ENCODE data around the gene ERRFI1.

ERRFI1 gene

DNA sequence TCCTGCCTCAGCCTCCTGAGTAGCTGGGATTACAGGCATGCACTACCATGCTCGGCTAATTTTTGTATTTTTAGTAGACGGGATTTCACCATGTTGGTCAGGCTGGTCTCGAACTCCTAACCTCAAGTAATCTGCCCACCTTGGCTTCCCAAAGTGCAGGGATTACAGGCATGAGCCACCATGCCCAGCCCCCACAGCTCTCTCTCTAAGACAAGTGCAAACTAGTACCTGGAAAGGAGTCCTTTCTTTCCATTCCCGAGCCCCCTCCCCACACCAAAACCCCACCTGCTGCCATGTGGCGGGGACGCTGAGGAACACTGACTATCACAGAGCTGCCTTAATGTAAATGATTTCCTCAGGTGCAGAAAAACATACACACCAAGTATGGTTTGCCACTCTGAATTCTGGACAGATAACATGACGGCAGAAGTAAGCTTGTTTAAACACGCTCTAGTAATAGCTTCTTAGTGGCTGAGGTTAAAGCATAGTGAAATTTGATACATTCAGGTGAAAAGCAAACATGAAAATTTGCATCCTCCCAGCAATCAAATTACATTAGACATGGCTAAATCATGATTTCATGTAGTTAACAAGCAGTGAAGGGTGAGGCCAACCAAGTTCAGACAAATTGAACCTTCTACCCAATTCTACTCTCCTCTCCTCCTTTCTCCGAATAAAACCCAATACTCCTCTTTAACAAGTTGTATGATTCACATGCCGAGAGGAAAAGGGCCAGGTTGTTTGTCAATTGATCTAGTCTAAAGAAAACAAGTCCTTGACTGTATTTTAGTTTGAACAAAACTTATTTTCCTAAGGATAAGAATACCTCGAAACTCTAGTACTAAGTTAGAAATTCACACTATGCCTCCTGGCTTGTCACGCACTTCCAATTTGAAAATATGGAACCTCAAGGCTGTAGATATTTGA is 19.8 kb downstream of the ERRFI1 start:
- TF ChIP-seq ZNF274 (IDR thresholded peaks at IDR 0.05; ENCODE audit: low read depth, low read length) (no peak), YY1 (IDR thresholded peaks at IDR 0.05; ENCODE audit: insufficient read depth, insufficient read length) (no peak), SUZ12 (IDR thresholded peaks at IDR 0.05; ENCODE audit: extremely low read depth, insufficient read depth, insufficient read length) (no peak)
- H3K4me1 ChIP-seq (ENCODE audit: insufficient read depth, insufficient read length): peaks cover 7% of the 10 kb centered on the region
- no peak overlapping the region for H3K4me3 ChIP-seq (ENCODE audit: insufficient read length, low read depth)
- H3K36me3 ChIP-seq (ENCODE audit: insufficient read depth, insufficient read length, low read length): peaks cover 28% of the 10 kb centered on the region
- H3K9ac ChIP-seq (ENCODE audit: insufficient read length, low read depth): no peak overlapping the region
- no peak for DNase-seq (ENCODE audit: low read depth, low spot score)
- H3K9me3 ChIP-seq (ENCODE audit: insufficient read depth, low read length): no peaks in the 10 kb centered on the region
- no peaks in the 10 kb centered on the region for H3K27me3 ChIP-seq (ENCODE audit: insufficient read depth, insufficient read length)

DNA sequence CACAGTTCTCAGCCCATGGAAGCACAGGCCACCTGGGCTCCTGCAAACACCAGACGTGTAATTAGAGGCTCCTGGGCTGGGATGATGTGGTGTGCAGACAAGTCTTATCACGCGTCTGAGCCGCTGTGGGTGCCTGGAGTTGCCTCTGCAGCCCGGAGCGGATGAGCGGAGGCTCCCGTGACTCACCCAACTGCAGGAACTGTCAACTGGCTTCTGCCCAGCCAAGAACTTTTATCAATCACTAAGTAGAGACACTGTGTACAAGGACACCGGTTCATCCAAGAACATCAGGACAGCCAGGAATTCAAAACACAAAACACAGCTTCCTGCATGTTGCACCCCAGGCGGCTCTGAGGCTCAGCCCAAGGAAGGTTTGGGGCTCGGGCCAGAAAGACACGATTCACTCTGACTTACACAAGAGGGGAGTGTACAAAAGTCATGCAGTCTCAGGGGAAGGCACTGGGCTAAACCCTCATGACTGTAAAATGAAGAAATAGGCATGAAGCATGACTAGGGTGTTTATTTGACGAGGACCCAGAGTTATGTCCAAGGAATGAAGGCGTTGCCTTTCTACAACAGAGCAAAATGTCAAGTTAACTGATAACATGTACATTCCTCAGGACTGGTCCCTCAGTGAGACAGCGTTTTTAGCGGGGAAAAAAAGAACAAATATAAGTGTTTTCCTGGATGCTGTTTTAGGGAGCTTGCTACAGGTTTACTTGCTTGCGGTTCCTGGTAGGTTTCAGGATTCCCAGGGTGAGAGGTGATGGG is 21.1 kb downstream of the ERRFI1 start:
- no peak for DNase-seq (ENCODE audit: low read depth, low spot score)
- Histone ChIP-seq H3K36me3 (ENCODE audit: insufficient read depth, insufficient read length, low read length) (peaks cover 16% of the 10 kb centered on the region), H3K27me3 (ENCODE audit: insufficient read depth, insufficient read length) (no peaks in the 10 kb centered on the region), H3K4me3 (ENCODE audit: insufficient read length, low read depth) (no peak overlapping the region), H3K9ac (ENCODE audit: insufficient read length, low read depth) (peak overlapping the region; percentile 32), H3K4me1 (ENCODE audit: insufficient read depth, insufficient read length) (peaks cover 7% of the 10 kb centered on the region), H3K9me3 (ENCODE audit: insufficient read depth, low read length) (no peaks in the 10 kb centered on the region)
- TF ChIP-seq YY1 (IDR thresholded peaks at IDR 0.05; ENCODE audit: insufficient read depth, insufficient read length): no peak
- no peak for TF ChIP-seq ZNF274 (IDR thresholded peaks at IDR 0.05; ENCODE audit: low read depth, low read length)
- no peak for TF ChIP-seq SUZ12 (IDR thresholded peaks at IDR 0.05; ENCODE audit: extremely low read depth, insufficient read depth, insufficient read length)

DNA sequence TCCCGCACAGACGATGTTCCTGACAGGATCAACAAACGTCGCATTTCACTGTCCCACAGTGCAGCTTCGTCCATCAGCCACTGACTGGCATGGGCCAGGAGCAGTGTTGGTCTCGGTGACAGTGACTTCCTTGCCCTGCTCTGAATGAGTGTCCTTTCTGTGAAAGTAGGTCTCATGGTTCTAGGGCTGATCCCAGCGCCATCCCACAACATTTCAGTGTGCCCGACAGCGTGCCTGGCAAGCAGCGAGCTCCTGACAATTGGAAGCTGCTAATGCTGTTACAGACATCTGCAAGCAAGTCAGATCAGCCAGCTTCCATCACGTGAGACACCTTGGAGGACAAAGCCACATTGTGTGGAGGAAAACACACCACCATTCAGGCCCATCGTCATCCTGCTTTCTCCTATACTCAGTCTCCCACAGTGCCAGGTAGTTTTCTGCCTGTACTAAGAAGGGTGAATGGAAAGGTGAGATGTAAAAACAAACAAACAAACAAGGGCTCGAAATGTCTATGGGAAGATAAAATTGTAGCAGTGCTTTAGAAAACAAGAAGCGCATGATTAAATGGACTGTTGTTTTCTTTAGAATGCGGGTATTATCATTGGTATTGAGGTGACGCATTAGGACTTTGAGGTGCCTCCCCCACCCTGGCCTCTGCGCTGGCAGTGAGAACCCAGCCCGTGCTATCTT is 21.9 kb downstream of the ERRFI1 start:
- Histone ChIP-seq H3K27me3 (ENCODE audit: insufficient read depth, insufficient read length) (no peaks in the 10 kb centered on the region), H3K4me3 (ENCODE audit: insufficient read length, low read depth) (no peak overlapping the region), H3K9ac (ENCODE audit: insufficient read length, low read depth) (no peak overlapping the region), H3K9me3 (ENCODE audit: insufficient read depth, low read length) (no peaks in the 10 kb centered on the region), H3K4me1 (ENCODE audit: insufficient read depth, insufficient read length) (peaks cover 7% of the 10 kb centered on the region), H3K36me3 (ENCODE audit: insufficient read depth, insufficient read length, low read length) (peaks cover 9% of the 10 kb centered on the region)
- TF ChIP-seq ZNF274 (IDR thresholded peaks at IDR 0.05; ENCODE audit: low read depth, low read length) (no peak), SUZ12 (IDR thresholded peaks at IDR 0.05; ENCODE audit: extremely low read depth, insufficient read depth, insufficient read length) (no peak), YY1 (IDR thresholded peaks at IDR 0.05; ENCODE audit: insufficient read depth, insufficient read length) (no peak)
- DNase-seq (ENCODE audit: low read depth, low spot score): no peak

GRCh38 chr1:8003438-8004112 is 22.5 kb downstream of the ERRFI1 start:
- H3K9ac ChIP-seq (ENCODE audit: insufficient read length, low read depth): no peak overlapping the region
- H3K27me3 ChIP-seq (ENCODE audit: insufficient read depth, insufficient read length): no peaks in the 10 kb centered on the region
- peaks cover 7% of the 10 kb centered on the region for H3K4me1 ChIP-seq (ENCODE audit: insufficient read depth, insufficient read length)
- no peaks in the 10 kb centered on the region for H3K9me3 ChIP-seq (ENCODE audit: insufficient read depth, low read length)
- TF ChIP-seq YY1 (IDR thresholded peaks at IDR 0.05; ENCODE audit: insufficient read depth, insufficient read length) (no peak), ZNF274 (IDR thresholded peaks at IDR 0.05; ENCODE audit: low read depth, low read length) (no peak)
- H3K36me3 ChIP-seq (ENCODE audit: insufficient read depth, insufficient read length, low read length): peaks cover 6% of the 10 kb centered on the region
- H3K4me3 ChIP-seq (ENCODE audit: insufficient read length, low read depth): no peak overlapping the region
- DNase-seq (ENCODE audit: low read depth, low spot score): no peak

DNA sequence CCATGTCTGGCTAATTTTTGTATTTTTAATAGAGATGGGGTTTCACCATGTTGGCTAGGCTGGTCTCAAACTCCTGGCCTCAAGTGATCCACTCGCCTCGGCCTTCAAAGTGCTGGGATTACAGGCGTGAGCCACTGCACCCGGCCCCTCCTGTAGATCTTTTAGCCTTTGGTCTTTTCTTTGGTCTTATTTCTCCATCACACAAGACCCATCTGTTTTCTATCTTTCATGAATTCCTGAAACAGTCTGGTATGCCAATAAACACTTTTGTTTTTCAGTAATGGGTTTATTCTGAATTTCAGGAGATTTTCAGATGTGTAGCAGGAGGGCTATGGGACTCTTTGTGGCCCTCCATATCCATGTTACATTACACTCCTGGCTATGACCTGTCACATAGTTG is 23.2 kb downstream of the ERRFI1 start:
- Histone ChIP-seq H3K9me3 (ENCODE audit: insufficient read depth, low read length) (no peaks in the 10 kb centered on the region), H3K36me3 (ENCODE audit: insufficient read depth, insufficient read length, low read length) (peaks cover 6% of the 10 kb centered on the region), H3K27me3 (ENCODE audit: insufficient read depth, insufficient read length) (no peaks in the 10 kb centered on the region), H3K4me3 (ENCODE audit: insufficient read length, low read depth) (no peak overlapping the region), H3K4me1 (ENCODE audit: insufficient read depth, insufficient read length) (peaks cover 7% of the 10 kb centered on the region), H3K9ac (ENCODE audit: insufficient read length, low read depth) (no peak overlapping the region)
- no peak for DNase-seq (ENCODE audit: low read depth, low spot score)
- TF ChIP-seq YY1 (IDR thresholded peaks at IDR 0.05; ENCODE audit: insufficient read depth, insufficient read length): no peak
- TF ChIP-seq SUZ12 (IDR thresholded peaks at IDR 0.05; ENCODE audit: extremely low read depth, insufficient read depth, insufficient read length): no peak
- TF ChIP-seq ZNF274 (IDR thresholded peaks at IDR 0.05; ENCODE audit: low read depth, low read length): no peak

- peaks cover 7% of the 10 kb centered on the region for H3K4me1 ChIP-seq (ENCODE audit: insufficient read depth, insufficient read length)
- no peak overlapping the region for H3K4me3 ChIP-seq (ENCODE audit: insufficient read length, low read depth)
- no peak for DNase-seq (ENCODE audit: low read depth, low spot score)
- no peaks in the 10 kb centered on the region for H3K27me3 ChIP-seq (ENCODE audit: insufficient read depth, insufficient read length)
- H3K9ac ChIP-seq (ENCODE audit: insufficient read length, low read depth): no peak overlapping the region
- peaks cover 6% of the 10 kb centered on the region for H3K36me3 ChIP-seq (ENCODE audit: insufficient read depth, insufficient read length, low read length)
- H3K9me3 ChIP-seq (ENCODE audit: insufficient read depth, low read length): no peaks in the 10 kb centered on the region
- TF ChIP-seq SUZ12 (IDR thresholded peaks at IDR 0.05; ENCODE audit: extremely low read depth, insufficient read depth, insufficient read length): no peak
- TF ChIP-seq ZNF274 (IDR thresholded peaks at IDR 0.05; ENCODE audit: low read depth, low read length): no peak
- TF ChIP-seq YY1 (IDR thresholded peaks at IDR 0.05; ENCODE audit: insufficient read depth, insufficient read length): no peak
These were observed 23.7 kb downstream of the ERRFI1 start for GRCh38 chr1:8002329-8002910.

Measured in NT2/D1 (cell line).